Fibroblast of lung (primary cell): ENCODE data around the gene HNRNPA3. TPM values are rescaled to one million over a fixed set of nuclear protein-coding genes. Genes with fewer than 3 reads are reported as not detected.
A peak's percentile ranks its signal among the peaks of the same experiment; 100 is the strongest.

Experiments
- DNase-seq, 2 donors: peaks; one replicate each; pipeline versions ENCODE4 v3.0.0 to v3.0.0-alpha.2; 2010; ENCODE audit warnings: low read depth in 2 of 2
- H2AFZ ChIP-seq: 2 replicates; pipeline ENCODE4 v1.5.1; 2012; ENCODE audit warnings: low read length, control low read depth, inconsistent platforms
- H3K27ac ChIP-seq: 2 replicates; pipeline ENCODE4 v1.5.1; 2011; ENCODE audit warnings: low read length, control low read depth; ENCODE audit not compliant: insufficient read depth
- H3K27me3 ChIP-seq: 2 replicates; pipeline ENCODE4 v1.5.1; 2011; ENCODE audit warnings: mild to moderate bottlenecking, low read length; ENCODE audit not compliant: control insufficient read depth, insufficient read depth
- H3K36me3 ChIP-seq: 2 replicates; pipeline ENCODE4 v1.5.1; 2011; ENCODE audit warnings: low read length; ENCODE audit not compliant: control insufficient read depth, insufficient read depth
- H3K4me1 ChIP-seq: 2 replicates; pipeline ENCODE4 v1.5.1; 2011; ENCODE audit warnings: low read length; ENCODE audit not compliant: control insufficient read depth, insufficient read depth; ENCODE audit errors: extremely low read depth
- H3K4me2 ChIP-seq: 2 replicates; pipeline ENCODE4 v1.5.1; 2011; ENCODE audit warnings: low read length, control low read depth; ENCODE audit not compliant: insufficient read depth; ENCODE audit errors: extremely low read depth
- H3K4me3 ChIP-seq, 4 experiments: fragments of 200-600 bp in 1 of 4; sonication (generic) in 1 of 4; replicated peaks in 1 of 4; 2 replicates each; pipeline ENCODE4 v1.5.1; 2011 to 2016; ENCODE audit warnings: low read length in 4 of 4, low read depth in 3 of 4, mild to moderate bottlenecking in 3 of 4, control low read depth in 2 of 4, inconsistent platforms in 1 of 4, mixed read lengths in 1 of 4; ENCODE audit not compliant: insufficient read depth in 1 of 4; ENCODE audit errors: control extremely low read depth in 1 of 4
- H3K79me2 ChIP-seq: 2 replicates; pipeline ENCODE4 v1.5.1; 2012; ENCODE audit warnings: mild to moderate bottlenecking, low read length, inconsistent platforms; ENCODE audit not compliant: control insufficient read depth, insufficient read depth
- H3K9ac ChIP-seq: 2 replicates; pipeline ENCODE4 v1.5.1; 2011; ENCODE audit warnings: mild to moderate bottlenecking, low read length, control low read depth; ENCODE audit not compliant: insufficient read depth
- H3K9me3 ChIP-seq: 2 replicates; pipeline ENCODE4 v1.5.1; 2012; ENCODE audit warnings: low read depth, low read length; ENCODE audit not compliant: control insufficient read depth, insufficient read depth
- H4K20me1 ChIP-seq: 2 replicates; pipeline ENCODE4 v1.5.1; 2011; ENCODE audit warnings: low read length; ENCODE audit not compliant: control insufficient read depth, insufficient read depth; ENCODE audit errors: extremely low read depth
- EZH2 ChIP-seq: IDR thresholded peaks from 2 replicates; pipeline ENCODE4 v1.5.1; 2012; ENCODE audit warnings: low read length, control low read depth, mild to moderate bottlenecking; ENCODE audit errors: missing control alignments
- polyA plus RNA-seq, 2 donors: library from polyadenylated mRNA; depleted of rRNA in 1 of 2; stranded (reverse) in 1 of 2; unstranded in 1 of 2; fragments of >200 nt; gene quantifications; 2 replicates each; pipeline ENCODE4 v1.2.1, GENCODE V29; 2011 to 2012; ENCODE audit warnings: missing spikeins in 1 of 2
- total RNA-seq: library from RNA; depleted of rRNA; stranded (reverse); fragments of >200 nt; gene quantifications from 2 replicates; pipeline ENCODE4 v1.2.1, GENCODE V29; 2014
- TF ChIP-seq, protein P1 (sequence below), 2 donors: IDR thresholded peaks in 1 of 2; conservative IDR thresholded peaks in 1 of 2; 1 replicate in 1 of 2; 2 replicates in 1 of 2; pipeline ENCODE4 v1.5.1; 2011 to 2012; ENCODE audit warnings: low read length in 2 of 2, control low read depth in 1 of 2, inconsistent platforms in 1 of 2, low read depth in 1 of 2, mild to moderate bottlenecking in 1 of 2

HNRNPA3 gene
- total and polyA plus RNA-seq, 2 donors (not counting 1 experiment from before 2014, with no cell fraction given) = 34.5 to 81.2 TPM

- H3K4me1 ChIP-seq = peaks cover 18% of the 10 kb centered on the region
- peak in 1 of 2 donors; percentile 59 for DNase-seq
Observed at GRCh38 chr2:177254433-177255226, 42.0 kb downstream of the HNRNPA3 start.

GRCh38 chr2:177255227-177255601 is 42.6 kb downstream of the HNRNPA3 start:
- peaks cover 18% of the 10 kb centered on the region for H3K4me1 ChIP-seq
- H2AFZ ChIP-seq = no peak overlapping the region
- no peak for TF ChIP-seq EZH2
- TF ChIP-seq, protein P1, sequence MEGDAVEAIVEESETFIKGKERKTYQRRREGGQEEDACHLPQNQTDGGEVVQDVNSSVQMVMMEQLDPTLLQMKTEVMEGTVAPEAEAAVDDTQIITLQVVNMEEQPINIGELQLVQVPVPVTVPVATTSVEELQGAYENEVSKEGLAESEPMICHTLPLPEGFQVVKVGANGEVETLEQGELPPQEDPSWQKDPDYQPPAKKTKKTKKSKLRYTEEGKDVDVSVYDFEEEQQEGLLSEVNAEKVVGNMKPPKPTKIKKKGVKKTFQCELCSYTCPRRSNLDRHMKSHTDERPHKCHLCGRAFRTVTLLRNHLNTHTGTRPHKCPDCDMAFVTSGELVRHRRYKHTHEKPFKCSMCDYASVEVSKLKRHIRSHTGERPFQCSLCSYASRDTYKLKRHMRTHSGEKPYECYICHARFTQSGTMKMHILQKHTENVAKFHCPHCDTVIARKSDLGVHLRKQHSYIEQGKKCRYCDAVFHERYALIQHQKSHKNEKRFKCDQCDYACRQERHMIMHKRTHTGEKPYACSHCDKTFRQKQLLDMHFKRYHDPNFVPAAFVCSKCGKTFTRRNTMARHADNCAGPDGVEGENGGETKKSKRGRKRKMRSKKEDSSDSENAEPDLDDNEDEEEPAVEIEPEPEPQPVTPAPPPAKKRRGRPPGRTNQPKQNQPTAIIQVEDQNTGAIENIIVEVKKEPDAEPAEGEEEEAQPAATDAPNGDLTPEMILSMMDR (conservative IDR thresholded peaks at IDR 0.05 in 1 of 2, IDR thresholded peaks at IDR 0.05 in 1 of 2; ENCODE audit: low read depth in 1 of 2, low read length in 2 of 2) = no peak
- H3K36me3 ChIP-seq = peaks cover 4% of the 10 kb centered on the region
- peak overlapping the region in 1 of 4 experiments; percentile 8 for H3K4me3 ChIP-seq
- H3K27me3 ChIP-seq = no peaks in the 10 kb centered on the region
- H3K4me2 ChIP-seq = no peak overlapping the region
- no peaks in the 10 kb centered on the region for H3K9me3 ChIP-seq
- peaks cover 12% of the 10 kb centered on the region for H4K20me1 ChIP-seq
- no peak overlapping the region for H3K9ac ChIP-seq
- no peak for DNase-seq
- H3K79me2 ChIP-seq = peaks cover 97% of the 10 kb centered on the region
- no peak overlapping the region for H3K27ac ChIP-seq

More at GRCh38 chr2:177254433-177255226, 42.0 kb downstream of the HNRNPA3 start:
- no peak overlapping the region for H3K4me2 ChIP-seq
- H3K36me3 ChIP-seq = peaks cover 4% of the 10 kb centered on the region
- H3K4me3 ChIP-seq = peak overlapping the region in 1 of 4 experiments; percentile 9
- no peaks in the 10 kb centered on the region for H3K9me3 ChIP-seq
- H3K9ac ChIP-seq = no peak overlapping the region
- TF ChIP-seq, protein P1 (conservative IDR thresholded peaks at IDR 0.05 in 1 of 2, IDR thresholded peaks at IDR 0.05 in 1 of 2; ENCODE audit: low read depth in 1 of 2, low read length in 2 of 2) = peak; percentile 31 to 37
- no peak for TF ChIP-seq EZH2
- no peak overlapping the region for H2AFZ ChIP-seq
- H4K20me1 ChIP-seq = peaks cover 12% of the 10 kb centered on the region
- H3K79me2 ChIP-seq = peaks cover 97% of the 10 kb centered on the region
- no peaks in the 10 kb centered on the region for H3K27me3 ChIP-seq
- no peak overlapping the region for H3K27ac ChIP-seq

- Histone ChIP-seq H3K79me2 (peaks cover 97% of the 10 kb centered on the region), H3K4me3 (no peak overlapping the region), H3K36me3 (peaks cover 4% of the 10 kb centered on the region), H3K4me1 (peaks cover 18% of the 10 kb centered on the region), H4K20me1 (peaks cover 15% of the 10 kb centered on the region), H3K9ac (no peak overlapping the region), H2AFZ (no peak overlapping the region), H3K4me2 (no peak overlapping the region), H3K9me3 (no peaks in the 10 kb centered on the region), H3K27me3 (no peaks in the 10 kb centered on the region), H3K27ac (no peak overlapping the region)
- no peak for DNase-seq
- TF ChIP-seq, protein P1 (conservative IDR thresholded peaks at IDR 0.05 in 1 of 2, IDR thresholded peaks at IDR 0.05 in 1 of 2; ENCODE audit: low read depth in 1 of 2, low read length in 2 of 2) = no peak
- no peak for TF ChIP-seq EZH2
Observed at GRCh38 chr2:177256026-177256425, 43.4 kb downstream of the HNRNPA3 start.
